Ishikawa (cell line): ENCODE data around the gene MBLAC2.

Source experiments
- CEBPB ChIP-seq: IDR thresholded peaks from 2 replicates; pipeline ENCODE4 v1.6.1; 2012
- CREB1 ChIP-seq: IDR thresholded peaks from 2 replicates; pipeline ENCODE4 v1.6.1; 2012; ENCODE audit warnings: low read depth
- EP300 ChIP-seq: IDR thresholded peaks from 2 replicates; pipeline ENCODE4 v1.6.1; 2012; ENCODE audit warnings: borderline replicate concordance
- MAX ChIP-seq: IDR thresholded peaks from 2 replicates; pipeline ENCODE4 v1.6.1; 2012
- TAF1 ChIP-seq: IDR thresholded peaks from 2 replicates; pipeline ENCODE4 v1.6.1; 2012; ENCODE audit warnings: low read depth, mild to moderate bottlenecking
- YY1 ChIP-seq: IDR thresholded peaks from 2 replicates; pipeline ENCODE4 v1.6.1; 2012; ENCODE audit warnings: low read depth
- ZBTB7A ChIP-seq: IDR thresholded peaks from 2 replicates; pipeline ENCODE4 v1.6.1; 2012; ENCODE audit warnings: low read depth

DNA sequence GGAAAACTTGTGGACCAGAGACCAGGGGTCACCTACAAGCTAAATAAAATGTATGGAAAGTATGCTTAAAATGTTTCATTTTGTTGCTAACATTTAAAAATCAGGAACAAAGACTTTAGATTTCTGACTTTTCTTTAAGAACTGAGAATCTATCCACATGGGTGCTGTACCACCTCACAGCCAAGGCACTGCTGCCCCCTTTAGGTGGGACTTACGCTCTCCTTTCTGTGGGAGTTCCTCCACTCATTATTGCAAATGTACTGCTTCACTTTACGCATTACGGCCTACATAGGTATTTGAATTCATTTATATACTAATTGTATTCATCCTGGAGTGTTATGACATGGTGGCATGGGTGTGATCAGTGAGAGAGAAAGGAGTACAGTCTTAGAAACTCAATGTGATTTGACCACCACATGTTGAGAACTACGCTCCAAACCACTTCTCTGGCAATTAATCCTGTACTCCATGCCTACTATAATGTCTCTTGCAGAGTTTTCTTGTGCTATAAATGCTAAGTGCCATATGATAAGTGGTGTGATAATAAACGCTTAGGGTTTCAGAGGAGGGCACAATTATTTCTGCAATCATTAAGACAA is 40.4 kb downstream of the MBLAC2 start:
- TF ChIP-seq CEBPB (no peak), ZBTB7A (no peak), MAX (no peak), CREB1 (no peak), YY1 (no peak), EP300 (no peak), TAF1 (no peak)
